ENCODE data around the gene HMOX1.

HMOX1 gene

GRCh38 chr22:35380537-35381423, at the start of gene HMOX1:
Gene HMOX1, plus strand, starts transcription at chr22:35381096. Its CDS starts 78 bp downstream, at chr22:35381174.
- peak; percentile 82 for DNase-seq

DNA sequence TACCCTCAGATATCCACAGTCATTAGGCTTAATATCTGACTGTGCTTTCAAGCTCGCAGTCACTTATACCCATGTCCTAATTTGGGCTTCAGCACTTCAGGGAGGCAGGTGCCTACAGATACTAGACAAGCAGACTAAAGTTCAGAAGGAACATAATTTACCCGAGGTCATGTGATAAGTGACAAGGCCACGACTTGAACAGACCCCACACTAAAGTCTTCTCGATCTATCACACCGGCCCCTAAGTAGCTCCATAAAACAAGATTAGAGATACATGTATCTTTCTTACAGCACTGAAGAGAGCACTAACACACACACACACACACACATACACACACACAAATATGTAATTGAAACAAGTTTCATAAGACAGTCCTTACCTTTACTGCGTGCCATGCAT, 48.6 kb upstream of the HMOX1 start:
- no peak for DNase-seq

GRCh38 chr22:35333220-35333619, 47.7 kb upstream of the HMOX1 start:
- DNase-seq, result no peak

DNA sequence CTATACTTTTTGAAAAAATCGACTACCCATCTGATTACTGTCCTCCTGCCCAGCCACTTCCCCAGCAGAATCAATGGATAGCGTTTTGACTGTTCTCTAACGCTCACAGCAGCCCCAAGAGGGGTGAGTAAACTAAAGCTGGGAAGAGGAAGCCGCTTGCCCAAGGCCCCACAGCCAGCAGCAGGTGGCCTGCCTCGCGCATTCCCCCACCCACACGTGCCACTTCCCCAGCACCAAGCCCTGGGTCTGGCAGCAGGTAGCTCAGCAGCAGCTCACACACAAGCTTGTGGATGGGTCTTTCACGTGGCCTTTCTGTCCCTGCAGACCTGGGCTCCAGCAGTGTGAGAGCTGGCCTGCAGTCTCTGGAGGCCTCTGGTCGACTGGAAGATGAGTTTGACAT, 46.9 kb upstream of the HMOX1 start:
- peak; percentile 3 for DNase-seq

DNA sequence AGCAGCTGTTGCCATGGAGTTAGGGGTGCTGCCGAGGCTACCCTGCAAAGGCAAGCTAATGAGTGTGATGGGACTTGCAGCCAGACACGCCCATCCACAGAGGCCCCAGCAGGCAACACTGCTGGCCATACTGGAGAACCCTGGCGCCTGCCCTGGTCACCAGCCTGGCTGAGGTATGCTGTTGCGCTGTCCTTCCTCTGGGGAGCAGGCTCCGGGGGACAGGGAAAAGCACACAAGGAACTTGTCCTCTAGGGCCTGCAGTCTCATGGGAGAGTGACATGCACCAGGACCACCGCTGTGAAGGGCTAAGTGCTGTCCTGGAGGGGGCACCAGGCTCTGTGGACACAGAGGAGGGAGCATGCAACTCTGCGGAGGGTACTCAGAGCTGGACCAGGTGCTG, 45.4 kb upstream of the HMOX1 start:
- DNase-seq, result no peak

GRCh38 chr22:35335936-35336781, 44.7 kb upstream of the HMOX1 start:
- DNase-seq, result no peak

GRCh38 chr22:35337932-35338331, 43.0 kb upstream of the HMOX1 start:
- no peak for DNase-seq

DNA sequence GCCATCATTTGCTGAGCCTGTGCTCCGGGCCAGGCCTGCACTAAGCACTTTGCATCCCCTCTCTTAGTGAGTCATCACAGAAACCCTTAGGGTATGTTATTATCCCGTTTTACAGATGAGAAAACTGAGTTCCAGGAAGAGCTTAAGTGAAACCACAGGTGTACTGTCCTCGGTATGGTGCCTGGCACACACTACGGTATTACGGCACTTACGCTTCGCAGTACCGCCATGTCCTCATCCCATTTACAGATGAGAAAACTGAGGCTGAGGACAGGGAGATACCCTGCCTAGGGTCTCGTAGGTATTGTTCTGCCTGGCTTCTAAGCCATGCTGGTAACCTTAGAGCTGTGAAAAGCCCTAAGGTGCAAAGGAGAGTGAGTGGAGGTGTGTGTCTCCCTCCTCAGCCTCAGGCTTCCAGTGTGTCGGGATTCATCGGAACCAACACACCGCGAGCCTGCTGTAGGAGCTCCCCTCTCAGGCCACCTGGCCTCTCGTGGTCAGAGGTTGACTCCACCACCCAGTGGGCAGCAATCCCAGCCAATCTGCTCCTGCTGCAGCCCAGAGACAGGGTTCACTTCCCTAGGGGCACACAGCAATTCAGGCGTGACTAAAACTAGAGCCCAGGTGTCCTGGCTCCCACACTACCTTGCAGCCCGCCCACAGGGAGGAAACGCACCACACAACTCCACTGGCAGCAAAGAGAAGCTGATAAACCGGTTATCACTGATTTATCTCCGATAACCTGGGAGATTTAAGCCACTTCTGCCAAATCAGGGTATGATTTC, 39.6 kb upstream of the HMOX1 start:
- no peak for DNase-seq

DNA sequence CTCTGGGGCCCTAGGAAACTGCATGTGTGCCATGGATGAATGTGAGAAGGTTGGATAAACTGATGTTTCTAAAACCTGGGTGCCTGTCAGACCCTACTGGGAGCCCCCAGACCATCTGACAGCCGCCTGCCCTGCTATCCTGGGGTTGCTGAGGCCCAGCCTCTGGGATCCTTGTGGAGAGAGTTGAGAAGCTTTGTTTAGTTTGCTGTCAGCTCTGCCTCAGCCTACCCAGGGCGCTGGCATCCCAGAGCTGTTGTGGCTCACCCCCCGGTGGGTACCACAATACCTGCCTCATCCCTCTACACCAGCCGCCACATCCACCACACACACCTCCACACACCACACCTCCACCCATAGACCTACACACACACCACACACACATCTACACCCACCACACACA, 38.5 kb upstream of the HMOX1 start:
- no peak for DNase-seq

DNA sequence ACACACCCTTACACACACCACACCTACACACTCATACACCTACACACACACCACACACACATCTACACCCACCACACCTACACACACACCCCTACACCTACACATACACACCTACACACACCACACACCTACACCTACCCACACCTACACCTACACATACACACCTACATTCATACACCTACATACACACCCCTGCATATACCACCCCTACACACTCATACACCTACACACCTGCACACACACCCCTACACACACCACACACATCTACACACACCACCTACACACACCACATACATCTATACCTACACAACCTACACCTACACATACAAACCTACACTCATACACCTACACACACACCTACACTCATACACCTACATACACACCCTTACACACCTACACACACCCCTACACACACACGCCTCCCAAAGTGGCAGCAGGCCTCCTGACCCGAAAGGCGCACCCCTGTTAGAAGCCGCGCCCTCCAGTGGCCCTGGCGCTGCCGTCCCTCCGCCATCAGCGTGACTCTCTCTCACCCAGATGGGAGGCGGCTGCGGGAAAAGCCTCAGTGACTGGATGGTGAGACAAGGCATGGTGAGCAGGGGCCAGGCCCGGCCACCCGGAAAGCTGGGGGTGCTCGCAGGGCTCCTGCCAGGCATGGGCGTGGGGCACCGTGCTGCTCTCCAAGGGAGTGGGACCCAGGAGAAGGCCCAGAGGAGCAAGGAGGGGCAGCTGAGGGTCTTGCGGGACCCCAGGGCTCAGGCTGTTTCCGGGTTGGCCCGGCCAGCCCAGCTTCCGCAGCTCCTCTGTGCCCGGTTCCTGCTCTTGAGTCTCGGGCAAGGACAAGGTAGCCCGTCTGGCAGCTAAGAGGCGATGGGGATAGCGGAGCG, 37.0 kb upstream of the HMOX1 start:
- DNase-seq, result no peak

- DNase-seq, result no peak
Measured at GRCh38 chr22:35344956-35345690, 35.8 kb upstream of the HMOX1 start.

GRCh38 chr22:35345808-35346505, 34.9 kb upstream of the HMOX1 start:
- DNase-seq, result no peak

- DNase-seq, result no peak
Measured at GRCh38 chr22:35346596-35347220, 34.2 kb upstream of the HMOX1 start.

- DNase-seq, result no peak
Measured at GRCh38 chr22:35347462-35347861, 33.4 kb upstream of the HMOX1 start.

GRCh38 chr22:35348026-35348590, 32.8 kb upstream of the HMOX1 start:
- DNase-seq, result no peak

DNA sequence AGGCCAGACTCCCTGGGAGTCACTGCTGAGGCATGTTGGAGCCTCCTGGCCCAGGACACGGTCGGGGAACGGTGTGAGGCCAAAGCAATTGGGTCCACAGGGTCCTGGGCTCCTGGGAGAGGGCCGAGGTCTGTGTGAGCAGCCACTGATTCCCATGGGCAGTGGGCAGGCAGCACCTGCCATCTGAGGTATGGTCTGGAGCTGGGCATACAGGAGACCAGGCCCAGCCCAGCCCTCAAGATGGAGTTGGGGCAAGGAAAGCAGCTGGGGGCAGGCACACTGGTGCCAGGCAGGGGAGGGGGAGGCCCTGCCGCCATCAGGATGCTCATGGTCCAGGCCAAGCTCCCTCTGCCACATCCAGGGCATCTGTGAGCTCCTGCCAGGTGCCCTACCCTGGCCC, 32.2 kb upstream of the HMOX1 start:
- no peak for DNase-seq

GRCh38 chr22:35349368-35349703, 31.6 kb upstream of the HMOX1 start:
- DNase-seq, result peak; percentile 65

GRCh38 chr22:35349704-35350538, 31.0 kb upstream of the HMOX1 start:
- DNase-seq, result peak; percentile 68
